Omental fat pad (tissue), 4 donors: ENCODE results near the gene MARK2. TPM values are rescaled to one million over a fixed set of nuclear protein-coding genes. Genes with fewer than 3 reads are reported as not detected.

Experiments used
- ATAC-seq: fragments of 150-250 bp; one replicate; pipeline ENCODE4 v1.9.1; 2016; ENCODE audit warnings: mild to moderate bottlenecking, moderate library complexity; ENCODE audit not compliant: low FRiP score
- DNase-seq: peaks from one replicate; pipeline ENCODE4 v3.0.0-alpha.2; 2019; ENCODE audit warnings: low spot score
- CTCF ChIP-seq, 3 donors: fragments of 450-650 bp; IDR thresholded peaks; one replicate each; pipeline ENCODE4 v1.5.1; 2016 to 2017; ENCODE audit warnings: antibody characterized with exemption in 3 of 3, mild to moderate bottlenecking in 3 of 3, moderate library complexity in 2 of 3
- total RNA-seq, 4 donors: library from RNA; depleted of rRNA; stranded (reverse); fragments of >200 nt; gene quantifications; one replicate each; pipeline ENCODE4 v1.1.0, GENCODE V29; 2016

The MARK2 gene
- total RNA-seq, 4 donors from 2014 or later = 14.8 to 27.1 (median 23.4) TPM

GRCh38 chr11:63866211-63866610, 27.3 kb downstream of the MARK2 start:
- ATAC-seq (no peak), DNase-seq (no peak)
- TF ChIP-seq CTCF (IDR thresholded peaks at IDR 0.05) = no peak

- DNase-seq (no peak), ATAC-seq (no peak)
- TF ChIP-seq CTCF (IDR thresholded peaks at IDR 0.05) = no peak
Observed at GRCh38 chr11:63867511-63867910, 28.6 kb downstream of the MARK2 start.

- TF ChIP-seq CTCF (IDR thresholded peaks at IDR 0.05) = no peak
- ATAC-seq (no peak), DNase-seq (no peak)
Observed at GRCh38 chr11:63868399-63869064, 29.6 kb downstream of the MARK2 start.

GRCh38 chr11:63869171-63869591, 30.3 kb downstream of the MARK2 start:
- no peak for ATAC-seq
- TF ChIP-seq CTCF (IDR thresholded peaks at IDR 0.05) = no peak
- DNase-seq = no peak

GRCh38 chr11:63869683-63870082, 30.8 kb downstream of the MARK2 start:
- TF ChIP-seq CTCF (IDR thresholded peaks at IDR 0.05) = no peak
- no peak for ATAC-seq
- no peak for DNase-seq

- TF ChIP-seq CTCF (IDR thresholded peaks at IDR 0.05) = no peak
- ATAC-seq = no peak
- DNase-seq = no peak
Observed at GRCh38 chr11:63870351-63871140, 31.6 kb downstream of the MARK2 start.
